Measurements from ENCODE around the gene FAS. TPM values are rescaled to one million over a fixed set of nuclear protein-coding genes. Genes with fewer than 3 reads are reported as not detected.

Gene FAS
- polyA plus RNA-seq, 1 donor (not counting 4 experiments of a cell fraction or from before 2014, with no cell fraction given) = 44.8 TPM

- Histone ChIP-seq H3K4me2 (ENCODE audit: control insufficient read depth, extremely low read depth, insufficient read depth, low read depth, low read length) (no peak overlapping the region), H3K4me1 (ENCODE audit: control insufficient read depth, extremely low read depth, insufficient read depth, low read length) (peaks cover 9% of the 10 kb centered on the region), H3K79me2 (ENCODE audit: control insufficient read depth, insufficient read depth, low read length) (no peaks in the 10 kb centered on the region), H3K4me3 (ENCODE audit: control insufficient read depth in 2 of 3, extremely low read depth in 1 of 3, insufficient read depth in 2 of 3, low read depth in 1 of 3, low read length in 3 of 3) (no peak overlapping the region), H3K9me1 (ENCODE audit: control insufficient read depth, extremely low read depth, insufficient read depth, low read length) (no peaks in the 10 kb centered on the region), H2AFZ (ENCODE audit: control insufficient read depth, low read length) (no peak overlapping the region), H4K20me1 (ENCODE audit: control insufficient read depth, extremely low read depth, insufficient read depth, low read length) (no peaks in the 10 kb centered on the region), H3K9ac (ENCODE audit: control insufficient read depth, extremely low read depth, insufficient read depth, low read length) (no peak overlapping the region), H3K27ac (ENCODE audit: control insufficient read depth, insufficient read depth, low read length) (no peak overlapping the region), H3K36me3 (ENCODE audit: control insufficient read depth in 2 of 2, extremely low read depth in 1 of 2, insufficient read depth in 2 of 2, low read length in 2 of 2) (no peaks in the 10 kb centered on the region), H3K9me3 (ENCODE audit: control insufficient read depth, low read depth, low read length) (no peaks in the 10 kb centered on the region), H3K27me3 (ENCODE audit: control insufficient read depth, extremely low read depth, insufficient read depth, low read length) (no peaks in the 10 kb centered on the region)
- FAIRE-seq = peak; percentile 43
- DNase-seq (ENCODE audit: low read depth, low spot score) = no peak
- dilution Hi-C loops (cut with MboI; ENCODE audit: extremely low pct_ligation_motif_present, low sequenced_read_pairs) = no loop called here
- TF ChIP-seq EZH2 (IDR thresholded peaks at IDR 0.05; ENCODE audit: low read length) = no peak
- TF ChIP-seq CTCF (optimal IDR thresholded peaks at IDR 0.05 in 1 of 3, IDR thresholded peaks at IDR 0.05 in 1 of 3, conservative IDR thresholded peaks at IDR 0.05 in 1 of 3; ENCODE audit: extremely low read depth in 1 of 3, insufficient read depth in 2 of 3, low read length in 3 of 3) = no peak
Measured at GRCh38 chr10:88971221-88972061, 19.2 kb upstream of the FAS start.

GRCh38 chr10:88974012-88974411, 16.6 kb upstream of the FAS start:
- Histone ChIP-seq H3K27ac (ENCODE audit: control insufficient read depth, insufficient read depth, low read length) (no peak overlapping the region), H3K9me3 (ENCODE audit: control insufficient read depth, low read depth, low read length) (no peaks in the 10 kb centered on the region), H2AFZ (ENCODE audit: control insufficient read depth, low read length) (no peak overlapping the region), H3K4me1 (ENCODE audit: control insufficient read depth, extremely low read depth, insufficient read depth, low read length) (peaks cover 9% of the 10 kb centered on the region), H3K4me3 (ENCODE audit: control insufficient read depth in 2 of 3, extremely low read depth in 1 of 3, insufficient read depth in 2 of 3, low read depth in 1 of 3, low read length in 3 of 3) (no peak overlapping the region), H4K20me1 (ENCODE audit: control insufficient read depth, extremely low read depth, insufficient read depth, low read length) (no peaks in the 10 kb centered on the region), H3K36me3 (ENCODE audit: control insufficient read depth in 2 of 2, extremely low read depth in 1 of 2, insufficient read depth in 2 of 2, low read length in 2 of 2) (no peaks in the 10 kb centered on the region), H3K4me2 (ENCODE audit: control insufficient read depth, extremely low read depth, insufficient read depth, low read depth, low read length) (no peak overlapping the region), H3K27me3 (ENCODE audit: control insufficient read depth, extremely low read depth, insufficient read depth, low read length) (no peaks in the 10 kb centered on the region), H3K79me2 (ENCODE audit: control insufficient read depth, insufficient read depth, low read length) (no peaks in the 10 kb centered on the region), H3K9me1 (ENCODE audit: control insufficient read depth, extremely low read depth, insufficient read depth, low read length) (no peaks in the 10 kb centered on the region), H3K9ac (ENCODE audit: control insufficient read depth, extremely low read depth, insufficient read depth, low read length) (no peak overlapping the region)
- no peak for DNase-seq (ENCODE audit: low read depth, low spot score)
- TF ChIP-seq EZH2 (IDR thresholded peaks at IDR 0.05; ENCODE audit: low read length) = no peak
- no peak for TF ChIP-seq CTCF (optimal IDR thresholded peaks at IDR 0.05 in 1 of 3, IDR thresholded peaks at IDR 0.05 in 1 of 3, conservative IDR thresholded peaks at IDR 0.05 in 1 of 3; ENCODE audit: extremely low read depth in 1 of 3, insufficient read depth in 2 of 3, low read length in 3 of 3)
- dilution Hi-C loops (cut with MboI; ENCODE audit: extremely low pct_ligation_motif_present, low sequenced_read_pairs) = no loop called here
- no peak for FAIRE-seq
